ENCODE measurements around the gene CTSO.
"Not testable (repeated sequence)": the region's sequence is repeated elsewhere in the genome, so short reads cannot be mapped to it uniquely, and the experiment has no call there.

Gene CTSO

GRCh38 chr4:155908187-155909139, 45.2 kb downstream of the CTSO start:
- in situ Hi-C loops (cut with MboI; ENCODE audit: low sequenced_read_pairs), result no loop called here

- in situ Hi-C loops (cut with MboI; ENCODE audit: low sequenced_read_pairs), result no loop called here
Observed at GRCh38 chr4:155907556-155907955, 46.1 kb downstream of the CTSO start.

DNA sequence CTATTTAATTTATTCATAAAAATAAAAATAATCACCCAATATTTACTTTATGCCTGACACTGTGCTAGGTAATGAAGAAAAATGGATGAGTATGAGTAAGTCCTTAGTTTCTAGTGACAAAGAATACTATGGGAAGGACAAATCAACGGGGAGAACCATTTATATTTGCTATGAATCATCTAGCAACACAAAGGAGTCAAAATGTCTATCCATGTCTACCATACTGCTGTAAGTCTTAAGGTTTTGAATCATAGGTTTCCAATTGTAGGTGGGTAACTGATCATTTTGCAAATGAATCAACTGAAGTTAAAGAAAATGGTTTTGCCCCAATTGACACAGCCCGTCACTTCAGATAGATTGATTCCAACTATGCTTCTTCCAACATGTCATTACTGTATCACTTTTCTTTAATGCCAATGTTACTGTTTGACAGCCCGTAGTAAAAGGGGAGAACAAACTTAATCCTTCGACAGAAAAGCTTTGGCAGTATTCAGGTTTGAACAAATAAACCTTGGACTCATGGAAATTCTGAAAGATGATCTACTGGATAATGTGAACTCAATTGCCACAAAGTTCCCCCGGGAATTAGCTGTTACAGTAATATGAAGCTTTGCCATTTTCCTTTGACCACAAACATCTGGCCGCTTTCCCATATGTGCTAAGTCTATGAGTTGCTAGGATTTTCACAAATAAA, 47.0 kb downstream of the CTSO start:
- in situ Hi-C loops (cut with MboI; ENCODE audit: low sequenced_read_pairs), result no loop called here

DNA sequence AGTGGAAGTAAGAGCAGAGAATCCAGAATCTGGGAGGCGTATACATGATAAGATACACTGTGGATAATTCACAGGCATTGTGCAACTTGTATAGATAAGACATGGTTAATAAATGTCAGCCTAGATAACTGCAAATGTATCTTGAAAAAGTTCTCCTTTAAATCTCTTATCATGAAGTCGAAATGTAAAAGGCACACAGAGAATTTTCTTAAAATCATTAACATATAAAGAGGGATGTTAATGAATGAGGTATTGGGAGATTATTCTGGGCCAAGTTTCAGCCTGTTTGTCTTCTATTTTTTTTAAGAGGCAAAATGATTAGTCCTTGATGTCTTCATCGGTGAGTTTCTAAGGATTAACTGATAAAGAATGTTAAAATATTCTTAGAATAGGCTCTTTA, 49.3 kb downstream of the CTSO start:
- in situ Hi-C loops (cut with MboI; ENCODE audit: low sequenced_read_pairs), result no loop called here

DNA sequence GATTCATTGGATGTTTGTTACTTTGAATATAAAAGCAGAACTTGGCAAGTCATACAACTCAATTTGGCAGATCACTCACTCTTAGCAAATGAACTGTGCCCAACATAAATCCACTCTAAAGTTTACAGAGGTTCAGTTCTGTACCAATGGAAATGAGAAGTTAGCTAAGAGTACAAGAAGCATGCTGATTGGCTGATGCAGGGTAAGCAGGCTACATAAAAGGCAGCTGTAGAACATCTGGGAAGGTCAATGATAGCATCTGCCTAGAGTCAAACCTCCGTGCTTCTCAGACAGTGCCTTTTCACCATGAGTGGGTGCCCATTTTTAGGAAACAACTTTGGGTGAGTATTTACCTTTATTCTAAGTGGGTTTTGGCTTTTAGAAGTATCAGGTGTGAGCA, 50.2 kb downstream of the CTSO start, which contains the start of gene TDO2:
TSS of gene TDO2 (plus strand) at position 244 of the 400 bp plus-strand sequence. CDS start at position 307, 63 bp downstream.
- in situ Hi-C loops (cut with MboI; ENCODE audit: low sequenced_read_pairs), result no loop called here

- in situ Hi-C loops (cut with MboI; ENCODE audit: low sequenced_read_pairs), result no loop called here
Observed at GRCh38 chr4:155901013-155901412, 52.7 kb downstream of the CTSO start.

DNA sequence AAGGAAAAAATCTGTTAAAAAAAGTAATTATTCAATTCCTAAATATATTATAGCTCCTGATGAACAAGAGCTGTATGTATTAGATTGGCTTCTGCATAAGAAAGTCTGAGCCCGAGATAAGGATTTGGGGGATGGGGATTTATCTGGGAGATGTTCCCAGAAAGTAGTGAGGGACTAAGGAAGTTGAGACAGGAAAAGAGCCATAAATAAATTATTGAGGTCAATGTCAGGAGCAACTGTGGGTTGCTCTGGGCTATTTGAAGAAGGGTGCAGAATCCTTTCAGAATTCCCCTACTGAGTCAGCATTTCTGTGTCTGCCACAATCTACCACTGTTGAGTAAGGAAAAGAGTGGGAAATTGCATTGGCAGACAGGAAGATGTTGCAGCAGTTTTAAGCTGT, 53.3 kb downstream of the CTSO start:
- in situ Hi-C loops (cut with MboI; ENCODE audit: low sequenced_read_pairs), result no loop called here

DNA sequence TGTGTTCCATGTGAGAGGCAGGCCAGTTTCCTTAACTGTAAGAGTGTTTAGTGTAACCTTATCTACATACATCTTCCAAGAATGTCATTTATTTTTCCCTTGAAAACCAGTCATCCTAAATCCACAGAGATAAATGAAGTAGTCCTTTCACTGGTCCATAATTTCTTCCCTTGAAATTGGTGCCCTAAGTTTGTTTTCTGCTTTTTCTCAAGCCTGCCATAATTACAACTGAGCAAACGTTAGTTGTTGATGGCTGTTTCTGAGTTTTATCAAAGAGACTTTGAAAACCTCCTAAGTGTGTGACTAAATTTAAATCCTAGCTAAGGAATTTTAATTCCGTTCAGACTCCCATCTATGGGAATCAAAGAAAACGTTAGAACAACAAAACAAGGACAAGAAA, 53.8 kb downstream of the CTSO start:
- in situ Hi-C loops (cut with MboI; ENCODE audit: low sequenced_read_pairs), result no loop called here

DNA sequence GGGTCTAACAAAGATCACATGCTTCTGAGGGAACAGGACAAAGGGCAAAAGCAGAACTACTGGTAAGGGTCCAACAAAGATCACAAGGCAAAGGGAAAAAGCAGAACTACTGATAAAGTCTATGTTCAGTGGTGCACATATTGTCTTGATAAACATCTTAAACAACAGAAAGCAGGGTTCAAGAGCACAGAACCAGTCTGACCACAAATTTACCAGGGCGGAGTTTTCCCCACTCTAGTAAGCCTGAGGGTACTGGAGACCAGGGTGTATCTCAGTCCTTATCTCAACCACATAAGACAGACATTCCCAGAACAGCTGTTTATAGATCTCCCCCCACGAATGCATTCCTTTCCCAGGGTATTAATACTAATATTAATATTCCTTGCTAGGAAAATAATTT, 55.3 kb downstream of the CTSO start:
- in situ Hi-C loops (cut with MboI; ENCODE audit: low sequenced_read_pairs), result not testable (repeated sequence)

DNA sequence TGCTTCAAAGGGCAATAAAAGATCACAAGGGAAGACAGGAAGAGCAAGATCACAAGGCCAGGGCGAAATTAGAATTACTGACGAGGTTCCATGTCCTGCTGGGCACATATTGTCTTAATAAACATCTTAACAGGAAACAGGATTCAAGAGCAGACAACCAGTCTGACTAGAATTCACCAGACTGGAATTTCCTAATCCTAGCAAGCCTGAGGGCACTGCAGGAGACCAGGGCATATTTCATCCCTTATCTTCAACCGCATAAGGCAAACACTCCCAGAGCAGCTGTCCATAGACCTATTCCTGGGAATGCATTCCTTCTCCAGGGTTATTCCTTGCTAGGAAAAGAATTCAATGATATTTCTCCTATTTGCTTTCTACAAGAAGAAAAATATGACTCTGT, 62.6 kb downstream of the CTSO start:
- in situ Hi-C loops (cut with MboI; ENCODE audit: low sequenced_read_pairs), result no loop called here

DNA sequence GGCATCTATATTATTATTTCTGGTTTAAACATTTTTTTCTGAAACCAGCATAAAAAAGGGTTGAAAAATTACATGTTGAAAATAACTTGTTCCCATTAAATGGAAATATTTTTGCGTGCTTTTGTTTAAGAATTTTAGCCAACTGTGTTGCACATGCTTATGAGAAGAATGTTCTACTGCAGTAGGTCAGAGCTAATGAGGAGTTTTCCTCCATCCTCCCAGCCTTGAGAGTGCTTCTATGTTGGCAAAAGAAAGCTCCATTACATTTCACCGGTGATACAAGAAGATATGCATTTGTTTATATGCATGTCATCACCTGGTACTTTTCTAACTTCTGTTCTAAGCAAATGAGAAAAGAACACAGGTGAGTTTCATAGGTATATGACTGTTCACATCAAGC, 63.7 kb downstream of the CTSO start:
- in situ Hi-C loops (cut with MboI; ENCODE audit: low sequenced_read_pairs), result no loop called here

- in situ Hi-C loops (cut with MboI; ENCODE audit: low sequenced_read_pairs), result no loop called here
Observed at GRCh38 chr4:155889031-155889793, 64.5 kb downstream of the CTSO start.

GRCh38 chr4:155887847-155888570, 65.7 kb downstream of the CTSO start:
- in situ Hi-C loops (cut with MboI; ENCODE audit: low sequenced_read_pairs), result no loop called here

GRCh38 chr4:155887045-155887444, 66.6 kb downstream of the CTSO start:
- in situ Hi-C loops (cut with MboI; ENCODE audit: low sequenced_read_pairs), result no loop called here

GRCh38 chr4:155885666-155886065, 68.0 kb downstream of the CTSO start:
- in situ Hi-C loops (cut with MboI; ENCODE audit: low sequenced_read_pairs), result no loop called here

DNA sequence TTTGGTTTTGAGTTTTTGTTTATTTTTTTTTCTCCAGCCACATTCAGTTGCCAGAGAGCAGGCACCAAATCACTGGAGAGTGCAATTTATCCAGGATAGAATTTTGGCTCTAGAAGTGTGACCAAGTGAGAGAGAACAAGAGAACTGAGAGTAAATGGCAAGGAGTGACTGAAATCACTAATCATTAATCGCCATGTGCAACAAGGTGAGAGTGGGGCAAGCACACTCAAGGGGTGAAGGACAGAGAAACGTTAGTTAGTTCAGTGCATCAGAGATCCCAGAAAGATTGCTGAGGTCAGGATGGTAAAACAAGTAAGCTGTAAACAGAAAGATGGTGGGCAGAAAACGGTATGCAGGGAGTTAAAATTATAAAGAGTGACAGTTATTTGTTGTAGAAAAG, 69.8 kb downstream of the CTSO start:
- in situ Hi-C loops (cut with MboI; ENCODE audit: low sequenced_read_pairs), result no loop called here

DNA sequence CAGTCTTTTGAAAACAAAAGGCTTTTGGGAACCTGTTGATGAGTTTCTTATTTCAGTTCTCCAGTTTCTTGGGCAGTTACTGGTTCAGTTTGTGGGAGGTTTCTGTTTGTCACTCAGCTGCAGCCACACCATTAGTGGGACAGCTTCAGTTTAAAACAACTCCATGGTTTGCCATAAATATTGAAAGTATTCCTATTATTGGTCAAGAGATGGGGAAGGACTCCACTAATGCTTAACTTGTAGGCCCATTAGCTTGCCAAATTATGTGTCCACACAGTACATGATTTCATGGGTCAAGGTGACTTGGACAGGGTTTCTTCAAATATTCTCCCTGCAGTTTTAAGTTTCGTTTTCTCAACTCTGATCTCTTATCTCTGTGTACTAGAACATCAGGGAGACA, 72.1 kb downstream of the CTSO start:
- in situ Hi-C loops (cut with MboI; ENCODE audit: low sequenced_read_pairs), result no loop called here

- in situ Hi-C loops (cut with MboI; ENCODE audit: low sequenced_read_pairs), result no loop called here
Observed at GRCh38 chr4:155879767-155880166, 73.9 kb downstream of the CTSO start.

DNA sequence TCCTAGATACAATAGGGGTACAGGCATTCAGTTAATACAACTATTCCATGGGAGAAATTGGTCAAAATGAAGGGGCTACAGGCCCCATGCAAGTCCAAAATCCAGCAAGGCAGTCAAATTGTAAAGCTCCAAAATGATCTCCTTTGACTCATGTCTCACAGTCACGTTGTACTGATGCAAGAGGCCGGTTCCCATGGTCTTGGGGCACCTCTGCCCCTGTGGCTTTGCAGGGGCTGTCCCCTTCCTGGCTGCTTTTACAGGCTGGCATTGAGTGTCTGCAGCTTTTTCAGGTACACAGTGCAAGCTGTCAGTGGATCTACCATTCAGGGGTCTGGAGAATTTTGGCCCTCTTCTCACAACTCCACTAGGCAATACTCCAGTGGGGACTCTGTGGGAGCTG, 75.1 kb downstream of the CTSO start:
- in situ Hi-C loops (cut with MboI; ENCODE audit: low sequenced_read_pairs), result no loop called here

- in situ Hi-C loops (cut with MboI; ENCODE audit: low sequenced_read_pairs), result no loop called here
Observed at GRCh38 chr4:155877971-155878370, 75.7 kb downstream of the CTSO start.

DNA sequence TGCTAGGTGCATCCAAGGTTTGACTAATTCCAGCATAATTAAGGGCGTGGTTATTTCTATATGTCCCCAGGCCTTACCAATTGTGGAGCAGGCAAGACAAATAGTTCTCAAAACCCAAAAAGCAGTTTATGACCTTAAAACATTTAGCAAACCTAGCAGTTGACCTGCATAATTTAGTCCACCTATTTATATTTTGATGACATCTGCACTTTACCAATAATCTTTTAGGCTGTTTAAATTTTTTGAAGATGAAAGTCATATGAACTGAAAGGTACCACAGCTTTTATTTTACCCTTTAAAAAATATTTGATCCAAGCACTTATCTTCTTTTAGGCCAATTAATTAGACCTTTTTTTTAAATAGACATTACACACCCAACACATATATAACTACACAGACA, 77.8 kb downstream of the CTSO start:
- in situ Hi-C loops (cut with MboI; ENCODE audit: low sequenced_read_pairs), result no loop called here
